Gastroesophageal sphincter (tissue), 4 donors: ENCODE results near the gene SAMD4B. TPM values are rescaled to one million over a fixed set of nuclear protein-coding genes. Genes with fewer than 3 reads are reported as not detected.

Experiments used
- ATAC-seq: fragments of 150-250 bp; one replicate; pipeline ENCODE4 v1.9.1; 2016; ENCODE audit warnings: mild to moderate bottlenecking, moderate library complexity
- H3K27ac ChIP-seq, 4 donors: fragments of 200-600 bp; sonication (generic) in 3 of 4; 1 replicate in 3 of 4; 2 replicates in 1 of 4; pipeline ENCODE4 v1.5.1; 2016 to 2019
- H3K27me3 ChIP-seq: fragments of 200-600 bp; sonication (generic); one replicate; pipeline ENCODE4 v1.5.1; 2019
- H3K36me3 ChIP-seq, 2 donors: fragments of 200-600 bp; sonication (generic); one replicate each; pipeline ENCODE4 v1.5.1; 2019; ENCODE audit warnings: control low read depth in 1 of 2
- H3K4me1 ChIP-seq, 3 donors: fragments of 200-600 bp; sonication (generic); 1 replicate in 2 of 3; 2 replicates in 1 of 3; pipeline ENCODE4 v1.5.1; 2016 to 2019; ENCODE audit warnings: control low read depth in 2 of 3
- H3K4me3 ChIP-seq, 2 donors: fragments of 200-600 bp; sonication (generic); one replicate each; pipeline ENCODE4 v1.5.1; 2019; ENCODE audit warnings: mild to moderate bottlenecking in 1 of 2, moderate library complexity in 1 of 2
- H3K9me3 ChIP-seq, 3 donors: fragments of 200-600 bp; sonication (generic); one replicate each; pipeline ENCODE4 v1.5.1; 2017 to 2019; ENCODE audit warnings: control low read depth in 2 of 3
- EP300 ChIP-seq: sonication (generic); formaldehyde crosslinking; IDR thresholded peaks from one replicate; pipeline ENCODE4 v1.6.1; 2017; ENCODE audit warnings: antibody characterized with exemption, mild to moderate bottlenecking
- POLR2A ChIP-seq, 2 donors: fragments of 450-650 bp; IDR thresholded peaks; one replicate each; pipeline ENCODE4 v1.6.1; 2017; ENCODE audit warnings: antibody characterized with exemption in 2 of 2, mild to moderate bottlenecking in 2 of 2, moderate library complexity in 1 of 2
- POLR2AphosphoS5 ChIP-seq: sonication (generic); formaldehyde crosslinking; IDR thresholded peaks from one replicate; pipeline ENCODE4 v1.6.1; 2017; ENCODE audit warnings: antibody characterized with exemption
- WGBS, 2 donors: methylation state at CpG; one replicate each; pipeline ENCODE4 v1.1.5; 2018; ENCODE audit warnings: low coverage in 1 of 2; 5-methylcytosine and 5-hydroxymethylcytosine counted together
- total RNA-seq, 4 donors: library from RNA; depleted of rRNA; stranded (reverse); fragments of >200 nt; gene quantifications; one replicate each; pipeline ENCODE4 v1.1.0, GENCODE V29; 2016
- TF ChIP-seq, protein P1 (sequence below), 4 experiments: fragments of 200-600 bp in 2 of 4; fragments of 450-650 bp in 2 of 4; sonication (generic) in 1 of 4; IDR thresholded peaks; one replicate each; pipeline ENCODE4 v1.5.1; 2017 to 2019; ENCODE audit warnings: antibody characterized with exemption in 4 of 4, mild to moderate bottlenecking in 2 of 4, moderate library complexity in 2 of 4

The SAMD4B gene
- total RNA-seq, 4 donors from 2014 or later: 68.2 to 121 (median 92.8) TPM

DNA sequence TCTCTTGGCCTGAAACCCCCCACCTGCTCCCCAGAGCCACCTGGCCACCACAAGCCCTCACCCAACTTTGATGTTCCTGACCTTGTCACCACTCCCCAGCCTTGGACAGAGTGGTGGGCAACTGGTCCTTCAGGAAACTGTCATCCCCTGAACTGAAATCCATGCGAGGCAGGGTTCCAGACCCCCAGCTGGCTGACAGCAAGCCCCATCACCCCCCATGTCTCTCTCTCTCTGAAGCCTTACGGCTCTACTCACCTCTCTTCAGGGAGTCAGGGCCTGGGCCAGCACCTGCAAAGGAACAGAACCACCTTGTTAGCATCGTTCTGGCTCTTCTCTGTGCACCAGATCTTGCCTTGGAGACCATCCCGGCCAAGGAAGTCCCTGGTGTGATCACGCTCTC lies 24.1 kb upstream of the SAMD4B start:
- Histone ChIP-seq H3K27ac (no peak overlapping the region), H3K4me3 (no peak overlapping the region), H3K9me3 (no peaks in the 10 kb centered on the region), H3K4me1 (peaks cover 0 to 12% (median 6%) of the 10 kb centered on the region in 3 donors), H3K36me3 (peaks cover 0 to 23% of the 10 kb centered on the region in 2 donors), H3K27me3 (peaks cover 5% of the 10 kb centered on the region)
- ATAC-seq: no peak
- WGBS, 2 donors: 77 to 100% methylated on average over 2 of the region's 5 CpGs
- TF ChIP-seq EP300 (no peak), POLR2AphosphoS5 (no peak), POLR2A (IDR thresholded peaks at IDR 0.05) (no peak)
- TF ChIP-seq, protein P1, sequence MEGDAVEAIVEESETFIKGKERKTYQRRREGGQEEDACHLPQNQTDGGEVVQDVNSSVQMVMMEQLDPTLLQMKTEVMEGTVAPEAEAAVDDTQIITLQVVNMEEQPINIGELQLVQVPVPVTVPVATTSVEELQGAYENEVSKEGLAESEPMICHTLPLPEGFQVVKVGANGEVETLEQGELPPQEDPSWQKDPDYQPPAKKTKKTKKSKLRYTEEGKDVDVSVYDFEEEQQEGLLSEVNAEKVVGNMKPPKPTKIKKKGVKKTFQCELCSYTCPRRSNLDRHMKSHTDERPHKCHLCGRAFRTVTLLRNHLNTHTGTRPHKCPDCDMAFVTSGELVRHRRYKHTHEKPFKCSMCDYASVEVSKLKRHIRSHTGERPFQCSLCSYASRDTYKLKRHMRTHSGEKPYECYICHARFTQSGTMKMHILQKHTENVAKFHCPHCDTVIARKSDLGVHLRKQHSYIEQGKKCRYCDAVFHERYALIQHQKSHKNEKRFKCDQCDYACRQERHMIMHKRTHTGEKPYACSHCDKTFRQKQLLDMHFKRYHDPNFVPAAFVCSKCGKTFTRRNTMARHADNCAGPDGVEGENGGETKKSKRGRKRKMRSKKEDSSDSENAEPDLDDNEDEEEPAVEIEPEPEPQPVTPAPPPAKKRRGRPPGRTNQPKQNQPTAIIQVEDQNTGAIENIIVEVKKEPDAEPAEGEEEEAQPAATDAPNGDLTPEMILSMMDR (IDR thresholded peaks at IDR 0.05): no peak

DNA sequence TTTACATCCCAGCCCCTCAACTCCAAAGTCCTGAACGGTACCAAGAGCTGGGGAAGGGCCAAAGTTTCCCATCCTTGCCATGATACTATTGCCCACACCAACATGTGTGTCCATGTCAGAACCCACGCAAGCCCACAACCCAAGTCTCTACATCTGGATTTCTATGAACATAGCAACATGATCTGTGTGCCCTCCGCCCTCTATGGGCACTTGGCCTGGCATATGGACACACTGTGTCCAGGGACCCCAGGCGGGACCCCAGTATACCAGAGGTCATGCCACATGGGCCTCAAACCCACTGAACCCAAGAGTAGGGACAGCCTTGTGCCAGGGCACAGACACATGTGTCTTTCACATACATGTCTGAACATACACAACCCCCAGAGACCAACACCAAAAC lies 23.5 kb upstream of the SAMD4B start:
- H3K4me3 ChIP-seq: no peak overlapping the region
- ATAC-seq: no peak
- H3K36me3 ChIP-seq: peaks cover 0 to 16% of the 10 kb centered on the region in 2 donors
- WGBS, 2 donors: 82 to 87% methylated on average over 2 to 3 of the region's 4 CpGs
- H3K27ac ChIP-seq: no peak overlapping the region
- peaks cover 0 to 12% (median 6%) of the 10 kb centered on the region in 3 donors for H3K4me1 ChIP-seq
- no peaks in the 10 kb centered on the region for H3K9me3 ChIP-seq
- H3K27me3 ChIP-seq: peaks cover 5% of the 10 kb centered on the region
- TF ChIP-seq EP300 (no peak), POLR2AphosphoS5 (no peak), POLR2A (IDR thresholded peaks at IDR 0.05) (no peak)
- TF ChIP-seq, protein P1 (IDR thresholded peaks at IDR 0.05): no peak

DNA sequence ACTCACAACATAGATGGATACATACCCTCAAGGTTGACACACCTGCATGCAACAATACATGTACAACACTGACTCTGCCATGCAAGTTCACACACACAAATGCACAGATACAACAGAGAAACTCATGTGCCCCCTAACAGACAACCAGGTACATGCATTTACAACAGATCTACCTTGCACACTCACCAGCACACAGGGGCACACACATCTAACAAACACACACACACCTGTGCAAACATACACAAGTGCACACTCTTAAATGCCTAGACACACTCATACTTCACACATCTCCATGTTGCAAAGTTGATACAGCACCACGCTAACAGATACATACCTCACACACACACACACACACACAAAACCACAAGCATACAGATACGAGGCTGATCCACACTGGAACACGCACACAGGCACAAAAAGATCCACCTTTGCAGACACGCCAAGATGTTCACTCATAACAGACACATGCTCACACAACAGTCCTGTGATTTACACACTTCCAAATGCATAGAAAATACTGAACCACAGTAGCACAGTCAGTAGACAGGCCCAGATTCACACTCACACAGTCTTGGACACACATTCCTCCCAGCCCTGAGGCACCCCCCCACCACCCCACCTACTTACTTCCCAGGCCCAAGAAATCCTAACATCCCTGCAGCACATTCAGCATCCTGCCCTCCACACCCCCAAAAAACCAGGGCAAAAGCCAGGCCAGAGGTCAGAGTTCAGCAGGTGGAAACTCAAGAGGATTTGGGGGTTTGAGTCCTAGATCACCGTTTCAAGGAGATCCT lies 22.9 kb upstream of the SAMD4B start:
- WGBS, 2 donors: 84 to 95% methylated on average over 3 to 4 of the region's 5 CpGs
- no peak for ATAC-seq
- Histone ChIP-seq H3K4me3 (no peak overlapping the region), H3K9me3 (no peaks in the 10 kb centered on the region), H3K36me3 (peaks cover 0 to 10% of the 10 kb centered on the region in 2 donors), H3K4me1 (peaks cover 0 to 12% (median 6%) of the 10 kb centered on the region in 3 donors), H3K27ac (no peak overlapping the region), H3K27me3 (peaks cover 5% of the 10 kb centered on the region)
- TF ChIP-seq POLR2A (IDR thresholded peaks at IDR 0.05): no peak
- TF ChIP-seq EP300: no peak
- no peak for TF ChIP-seq POLR2AphosphoS5
- TF ChIP-seq, protein P1 (IDR thresholded peaks at IDR 0.05): no peak

DNA sequence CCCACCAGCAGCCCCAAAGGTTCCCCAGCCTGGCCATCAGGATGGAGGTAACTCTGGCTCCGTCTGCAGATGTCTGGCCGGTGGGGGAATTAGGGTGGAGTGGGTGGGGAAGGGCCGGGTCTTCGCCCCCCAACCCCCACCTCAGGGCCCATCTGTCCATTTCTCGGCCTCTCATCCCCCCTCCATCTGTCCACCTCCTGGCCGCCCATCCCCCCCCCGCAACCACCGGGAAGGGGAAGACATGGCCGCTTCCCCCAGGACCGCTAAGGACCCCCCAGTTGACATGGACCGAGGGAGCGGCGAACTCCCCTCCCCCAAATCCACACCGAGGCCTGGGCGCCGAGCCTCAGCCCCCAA lies 22.4 kb upstream of the SAMD4B start:
- no peak for TF ChIP-seq EP300
- peak overlapping the region in 1 of 2 donors; percentile 61 for H3K4me3 ChIP-seq
- peaks cover 5% of the 10 kb centered on the region for H3K27me3 ChIP-seq
- peaks cover 0 to 5% of the 10 kb centered on the region in 2 donors for H3K36me3 ChIP-seq
- peaks cover 0 to 12% (median 6%) of the 10 kb centered on the region in 3 donors for H3K4me1 ChIP-seq
- H3K9me3 ChIP-seq: no peaks in the 10 kb centered on the region
- no CpG with 5 or more reads among the region's 16 CpGs for WGBS, 2 donors
- ATAC-seq: no peak
- no peak overlapping the region for H3K27ac ChIP-seq

DNA sequence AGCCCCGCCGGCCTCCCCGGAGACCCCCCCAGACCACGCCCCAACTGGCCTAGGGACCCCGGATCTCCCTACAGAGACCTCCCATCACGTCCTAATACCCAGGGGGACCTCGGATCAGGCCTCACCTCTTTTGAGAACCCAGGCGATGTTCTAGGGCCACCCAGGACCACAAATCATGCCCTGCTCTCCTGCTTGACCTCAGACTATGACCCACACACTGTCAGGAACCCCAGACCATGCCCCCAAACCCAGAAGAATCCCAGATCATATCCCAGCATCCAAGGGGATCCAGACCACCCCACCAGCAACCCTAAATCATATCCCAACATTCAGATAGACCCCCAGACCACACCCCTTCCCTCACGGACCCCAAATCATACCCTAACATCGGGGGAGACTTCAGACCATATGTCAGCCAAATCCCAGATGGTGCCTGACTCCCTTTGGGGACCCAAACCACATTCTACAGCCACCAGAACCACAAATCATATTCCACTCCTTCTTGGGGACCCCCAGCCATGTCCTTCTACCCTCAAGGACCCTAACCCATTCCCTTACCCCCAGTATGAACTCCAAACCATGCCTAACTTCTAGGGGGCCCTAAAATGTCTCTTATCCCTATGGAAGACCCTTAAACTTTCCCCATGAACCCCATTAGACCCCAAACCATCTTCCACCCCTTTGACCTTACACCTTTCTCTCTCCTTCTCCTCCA lies 20.9 kb upstream of the SAMD4B start:
- Histone ChIP-seq H3K4me3 (peak overlapping the region; percentile 21 to 61), H3K9me3 (no peaks in the 10 kb centered on the region), H3K36me3 (no peaks in the 10 kb centered on the region), H3K4me1 (peaks cover 0 to 12% (median 6%) of the 10 kb centered on the region in 3 donors), H3K27ac (peak overlapping the region in 1 of 4 donors; percentile 57), H3K27me3 (peaks cover 5% of the 10 kb centered on the region)
- no peak for ATAC-seq
- WGBS, 2 donors: 56 to 70% methylated on average over 1 to 2 of the region's 10 CpGs
- TF ChIP-seq, protein P1 (IDR thresholded peaks at IDR 0.05): no peak
- TF ChIP-seq POLR2A (IDR thresholded peaks at IDR 0.05) (no peak), EP300 (no peak), POLR2AphosphoS5 (no peak)
